HG02763 (cell line): Measurements from ENCODE around the gene JPH3.

ENCODE experiments used
- ATAC-seq: cut with Tn5 transposase; IDR thresholded peaks from one replicate; pipeline ENCODE4 v1.9.1; 2021; ENCODE audit warnings: mild to moderate bottlenecking, moderate library complexity; ENCODE audit not compliant: unreplicated experiment

Gene JPH3

GRCh38 chr16:87598431-87598830 is 3.9 kb upstream of the JPH3 start:
- no peak for ATAC-seq

DNA sequence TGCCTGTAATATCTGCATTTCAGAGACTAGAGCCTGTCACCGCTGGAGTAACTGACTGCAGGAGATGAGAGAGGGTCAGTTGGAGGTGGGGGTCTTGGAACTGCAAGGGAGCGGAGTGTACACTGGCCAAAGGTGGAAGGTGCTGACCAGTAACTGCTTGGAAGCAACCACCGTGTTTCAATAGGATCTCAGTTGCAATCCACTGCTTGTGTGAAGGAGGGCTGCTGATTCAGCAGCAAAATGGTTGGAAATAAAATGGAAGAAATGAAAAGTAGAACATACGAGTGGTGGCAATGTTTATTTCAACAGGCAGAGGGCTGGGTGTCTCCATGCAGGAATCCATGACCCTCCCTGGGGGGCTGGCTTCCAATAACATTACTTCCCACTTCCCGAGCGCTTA is 2.1 kb upstream of the JPH3 start:
- ATAC-seq: no peak

DNA sequence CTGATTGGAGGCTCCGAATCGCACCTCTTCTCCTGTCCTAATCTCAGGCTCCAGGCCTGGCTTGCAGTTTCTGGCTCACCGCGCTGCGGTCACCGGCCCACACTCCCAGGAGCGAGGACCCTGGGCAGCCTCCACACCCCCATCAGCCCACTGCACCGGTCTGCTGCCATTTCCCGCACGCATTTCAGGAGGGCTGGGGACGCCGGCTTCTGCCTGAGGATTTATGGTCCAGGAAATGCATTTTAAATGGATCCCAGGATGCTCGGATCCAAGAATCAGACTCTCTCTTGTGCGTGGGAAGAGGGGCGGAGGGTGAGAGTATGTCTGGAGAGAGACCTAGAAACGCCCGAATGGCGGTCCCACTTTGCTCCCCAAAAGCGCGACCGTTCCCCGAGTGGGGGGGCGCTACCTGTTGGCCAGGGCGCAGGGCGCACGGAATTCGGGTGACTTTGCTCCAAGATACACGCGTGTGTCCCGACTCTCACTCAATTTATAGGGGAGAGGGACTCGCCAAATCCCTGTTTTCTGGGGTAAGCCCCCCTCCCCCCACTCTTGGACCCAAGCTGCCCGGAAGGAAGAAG is 817 bp upstream of the JPH3 start:
- no peak for ATAC-seq

DNA sequence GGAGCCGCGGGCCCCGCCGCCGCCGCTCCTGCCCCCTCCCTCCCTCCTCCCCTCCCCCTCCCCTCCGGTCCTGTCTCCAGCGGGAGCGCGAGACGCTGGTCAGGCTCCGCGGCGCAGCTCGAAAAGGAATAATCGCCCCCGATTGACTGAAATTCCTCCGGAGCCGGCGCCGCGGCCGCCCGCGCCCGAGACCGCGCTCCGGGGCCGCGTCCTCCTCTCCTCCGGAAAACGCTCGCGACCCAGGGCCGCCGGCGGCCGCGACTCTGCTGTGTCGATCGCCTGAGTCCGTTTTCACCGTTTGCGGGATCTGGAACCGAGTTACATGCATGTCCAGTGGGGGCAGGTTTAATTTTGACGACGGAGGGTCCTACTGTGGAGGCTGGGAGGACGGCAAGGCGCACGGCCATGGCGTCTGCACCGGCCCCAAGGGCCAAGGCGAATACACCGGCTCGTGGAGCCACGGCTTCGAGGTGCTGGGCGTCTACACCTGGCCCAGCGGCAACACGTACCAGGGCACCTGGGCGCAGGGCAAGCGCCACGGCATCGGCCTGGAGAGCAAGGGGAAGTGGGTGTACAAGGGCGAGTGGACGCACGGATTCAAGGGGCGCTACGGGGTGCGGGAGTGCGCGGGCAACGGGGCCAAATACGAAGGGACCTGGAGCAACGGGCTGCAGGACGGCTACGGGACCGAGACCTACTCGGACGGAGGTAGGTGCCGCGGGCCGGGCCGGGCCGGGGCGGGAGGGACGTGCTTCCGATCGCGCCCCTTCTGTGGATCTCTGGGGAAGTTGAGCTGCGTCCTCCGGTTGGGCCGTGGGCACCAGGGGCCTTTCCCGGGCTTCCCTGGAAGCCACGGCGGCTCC is 744 bp downstream of the JPH3 start:
- no peak for ATAC-seq

DNA sequence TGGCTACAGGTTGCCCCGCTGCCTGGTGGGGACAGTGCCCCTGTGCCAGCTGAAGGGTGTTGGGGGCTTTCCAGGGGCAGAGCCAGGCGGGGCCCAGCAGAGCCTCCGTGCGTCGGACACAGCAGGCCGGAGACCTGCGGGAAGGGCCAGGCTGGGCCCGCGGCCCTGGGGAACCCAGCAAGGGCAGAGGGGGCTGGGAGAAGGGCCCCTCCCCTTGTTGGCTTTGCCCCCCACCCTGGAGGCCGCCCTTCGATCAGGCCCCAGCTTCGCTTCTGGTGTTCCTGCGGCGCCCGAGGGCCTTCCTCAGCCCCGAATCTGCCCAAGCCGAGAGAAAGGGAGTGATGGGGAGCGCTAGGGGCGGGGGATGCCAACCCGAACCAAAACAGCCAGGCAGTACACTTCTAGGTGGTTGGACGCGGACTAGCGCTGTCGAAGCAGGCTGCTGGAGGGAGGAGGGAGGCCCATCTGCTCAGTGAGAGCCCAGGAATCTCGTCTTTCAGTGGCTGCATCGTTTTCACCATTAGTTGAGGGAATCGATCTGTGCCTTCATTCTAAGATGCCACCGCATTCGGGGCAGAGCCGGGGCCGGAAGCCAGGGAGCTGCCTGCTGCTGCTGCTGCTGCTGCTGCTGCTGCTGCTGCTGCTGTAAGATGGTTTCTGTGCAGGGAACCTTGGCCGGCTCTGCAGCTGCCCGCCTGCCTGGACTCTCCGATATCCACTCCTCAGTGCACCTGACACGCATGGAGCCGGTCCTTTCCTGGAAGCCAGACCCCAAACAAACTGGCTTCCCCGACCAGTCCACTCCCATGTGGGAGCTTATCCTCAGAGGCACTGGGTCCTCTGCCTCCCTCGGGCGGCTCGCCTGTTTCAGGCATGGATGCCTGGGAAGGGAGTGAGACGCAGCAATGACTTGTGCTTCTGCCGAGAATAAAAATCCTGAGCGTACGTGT is 1.7 kb downstream of the JPH3 start:
- ATAC-seq: no peak

DNA sequence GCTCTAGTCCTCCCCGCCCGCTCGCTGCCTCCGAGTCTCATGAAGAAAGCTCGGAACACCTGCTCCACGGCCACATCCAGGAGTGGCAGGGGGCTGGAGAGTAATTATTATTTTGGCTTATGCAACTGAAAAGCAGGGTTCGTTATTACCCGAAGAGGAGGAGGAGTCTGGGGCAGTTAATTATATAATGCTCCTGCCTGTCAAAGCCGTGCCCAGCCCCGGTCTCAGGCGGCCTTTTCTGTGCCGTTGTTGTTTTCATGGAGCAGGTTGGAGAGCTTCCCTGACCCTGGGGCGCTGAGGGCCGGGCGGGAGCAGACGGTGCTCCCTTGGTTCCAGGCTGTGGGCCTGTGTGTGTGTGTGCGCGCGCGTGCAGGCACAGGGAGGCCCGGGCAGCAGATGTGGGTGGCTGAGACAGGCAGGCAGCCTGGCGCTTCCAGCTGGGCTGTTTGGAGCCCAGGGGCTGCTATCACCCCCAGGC is 2.4 kb downstream of the JPH3 start:
- no peak for ATAC-seq

- no peak for ATAC-seq
Measured at GRCh38 chr16:87607223-87607622, 4.9 kb downstream of the JPH3 start.

GRCh38 chr16:87607871-87608270 is 5.6 kb downstream of the JPH3 start:
- ATAC-seq: no peak

DNA sequence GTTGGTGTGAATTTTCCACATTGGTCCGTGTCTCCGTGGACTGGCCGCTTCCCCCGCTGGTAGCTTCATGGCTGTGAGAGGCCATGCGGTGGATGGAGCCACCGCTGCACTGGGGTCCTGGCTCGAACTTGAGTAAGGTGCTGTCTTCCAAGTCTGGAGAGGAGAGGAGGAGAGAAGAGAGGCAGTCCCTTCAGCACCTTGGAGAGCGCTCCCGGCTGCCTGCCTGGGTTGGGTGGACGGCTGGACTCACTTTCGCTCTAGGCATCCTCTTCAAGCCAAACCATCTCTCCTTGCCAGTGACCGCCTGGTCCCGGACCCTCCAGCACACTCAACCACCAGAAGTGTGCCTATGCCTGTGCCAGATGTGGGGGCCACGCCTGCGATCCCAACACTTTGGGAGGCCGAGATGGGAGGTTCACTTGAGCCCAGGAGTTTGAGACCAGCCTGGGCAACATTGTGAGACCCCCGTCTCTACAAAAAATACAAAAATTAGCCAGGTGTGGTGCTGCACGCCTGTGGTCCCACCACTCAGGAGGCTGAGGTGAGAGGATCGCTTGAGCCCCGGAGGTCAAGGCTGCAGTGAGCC is 6.2 kb downstream of the JPH3 start:
- no peak for ATAC-seq

DNA sequence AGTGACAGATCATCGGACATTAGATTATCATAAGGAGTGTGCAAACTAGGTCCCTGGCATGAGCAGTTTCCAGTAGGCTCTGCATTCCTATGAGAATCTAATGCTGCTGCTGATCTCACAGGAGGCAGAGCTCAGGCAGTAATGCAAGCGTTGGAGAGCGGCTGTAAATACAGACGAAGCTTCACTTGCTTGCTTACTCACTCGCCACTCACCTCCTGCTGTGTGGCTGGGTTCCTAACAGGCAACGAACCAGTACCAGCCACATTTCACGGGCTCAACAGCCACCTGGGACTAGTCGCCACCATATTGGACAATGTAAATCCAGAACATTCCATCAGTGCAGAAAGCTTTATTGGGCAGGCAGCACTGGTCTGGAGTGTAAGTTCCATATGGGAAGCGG is 7.7 kb downstream of the JPH3 start:
- ATAC-seq: no peak

DNA sequence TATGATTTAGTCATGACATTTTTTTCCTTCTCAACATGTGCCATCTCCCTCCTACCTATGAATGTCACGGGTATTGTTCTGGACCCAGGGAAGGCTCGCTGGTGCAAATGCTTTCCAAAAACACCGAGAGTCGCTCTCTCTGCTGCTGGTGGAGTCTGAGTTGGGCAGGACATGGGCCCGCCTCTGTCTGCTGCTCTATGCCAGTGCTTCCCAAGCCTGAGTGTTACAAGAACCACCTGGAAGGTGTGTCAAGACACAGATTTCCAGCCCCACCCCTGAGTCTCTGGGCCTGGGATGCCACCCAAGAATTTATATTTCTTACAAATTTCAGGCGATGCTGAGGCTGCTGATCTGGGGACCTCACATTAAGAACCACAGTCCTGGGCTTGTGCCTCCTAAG is 9.1 kb downstream of the JPH3 start:
- ATAC-seq: no peak

DNA sequence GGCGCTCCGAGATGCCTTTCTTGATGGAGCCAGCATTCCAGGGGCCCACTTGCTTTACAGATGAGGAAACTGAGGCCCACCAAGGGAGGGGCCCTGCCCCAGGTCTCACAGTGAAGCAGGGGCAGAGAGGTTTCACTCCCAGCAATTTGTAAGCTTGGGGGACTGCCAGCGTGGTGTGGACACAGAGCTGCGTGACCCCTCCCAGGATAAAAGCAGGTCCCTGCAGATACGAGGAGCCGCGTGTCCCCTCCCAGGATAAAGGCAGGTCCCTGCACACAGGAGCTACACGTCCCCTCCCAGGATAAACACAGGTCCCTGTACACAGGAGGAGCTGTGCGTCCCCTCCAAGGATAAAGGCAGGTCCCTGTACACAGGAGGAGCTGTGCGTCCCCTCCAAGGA is 11.7 kb downstream of the JPH3 start:
- no peak for ATAC-seq

DNA sequence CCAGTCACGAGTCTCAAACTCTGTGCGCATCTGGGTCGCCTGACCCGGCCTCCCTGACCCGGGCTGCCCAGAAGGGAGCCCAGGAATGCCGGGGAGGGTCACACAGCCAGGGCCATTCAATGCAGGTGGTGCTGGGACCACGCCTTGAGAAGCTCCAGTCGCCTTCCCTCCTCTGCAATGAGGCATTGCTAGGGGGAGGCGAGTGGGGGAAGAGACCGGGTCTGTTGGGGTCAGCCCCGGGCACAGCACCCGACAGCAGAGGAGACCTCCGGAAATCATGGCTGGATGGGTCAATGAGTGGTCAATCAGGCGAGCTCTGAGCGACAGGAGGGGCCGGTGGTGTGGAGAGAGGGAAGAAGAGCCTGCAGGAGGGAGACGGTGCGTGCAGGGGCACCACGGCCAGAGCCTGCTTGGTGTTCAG is 13.3 kb downstream of the JPH3 start:
- ATAC-seq: no peak

GRCh38 chr16:87616556-87616955 is 14.2 kb downstream of the JPH3 start:
- ATAC-seq: no peak

DNA sequence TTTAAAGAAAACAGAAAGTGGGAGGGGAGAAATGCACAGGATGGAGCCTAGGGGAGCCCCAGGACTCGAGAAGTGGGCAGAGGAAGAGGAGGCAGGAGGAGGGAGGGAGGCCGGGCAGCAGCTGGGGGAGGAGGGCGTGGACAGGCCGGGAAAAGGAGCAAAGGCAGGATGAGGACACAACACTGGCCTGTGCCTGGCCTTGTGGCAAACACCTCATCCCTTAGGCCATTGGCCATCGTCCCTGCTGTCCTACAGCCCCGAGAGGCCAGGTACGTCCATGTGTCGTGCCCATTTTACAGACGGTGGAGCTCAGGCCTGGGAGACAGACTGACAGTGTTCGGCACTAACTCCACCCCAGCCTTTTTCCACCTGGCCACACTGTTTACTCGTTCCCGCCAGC is 15.9 kb downstream of the JPH3 start:
- ATAC-seq: no peak

DNA sequence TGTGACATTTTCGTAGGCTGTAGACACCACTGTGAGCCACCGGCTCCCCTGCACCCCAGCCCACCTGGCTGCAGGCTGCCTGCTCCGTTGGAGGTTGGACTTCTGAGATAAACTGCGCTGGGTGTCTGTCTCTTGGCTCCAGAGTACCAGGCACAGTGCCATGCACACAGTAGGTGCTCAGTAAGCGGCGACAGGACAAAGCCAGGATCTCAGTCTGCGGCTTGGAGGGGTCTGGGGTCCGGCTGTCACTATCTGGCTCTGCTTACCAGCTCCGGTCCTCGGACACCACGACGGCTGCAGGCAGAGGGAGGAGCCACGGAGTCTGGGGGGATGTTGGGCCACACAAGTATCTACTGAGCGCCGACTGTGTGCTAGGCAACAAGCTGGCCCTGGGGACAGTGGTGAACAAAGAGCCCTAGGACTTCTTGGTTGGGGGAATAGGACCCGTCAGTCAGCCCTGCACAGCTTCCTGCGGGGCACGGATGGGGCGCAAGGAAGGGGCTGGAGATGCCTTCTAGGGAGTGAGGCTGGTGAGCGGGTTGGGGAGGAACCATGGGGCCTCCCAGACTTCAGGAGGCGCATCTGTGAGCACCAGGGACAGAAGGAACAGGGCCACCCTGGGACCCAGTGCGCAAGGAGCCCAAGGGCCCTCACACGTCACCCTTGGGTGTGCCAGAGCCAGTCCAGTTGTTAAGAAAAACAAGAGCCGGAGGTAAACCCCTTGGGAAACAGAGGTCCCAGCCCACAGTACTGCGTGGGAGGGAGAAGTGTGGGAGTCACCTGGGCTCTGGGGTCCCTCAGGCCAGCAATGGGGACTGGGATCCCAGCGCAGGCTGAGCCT is 17.3 kb downstream of the JPH3 start:
- ATAC-seq: no peak

GRCh38 chr16:87620201-87620495 is 17.8 kb downstream of the JPH3 start:
- no peak for ATAC-seq

GRCh38 chr16:87621550-87621829 is 19.2 kb downstream of the JPH3 start:
- no peak for ATAC-seq

GRCh38 chr16:87621976-87622713 is 19.8 kb downstream of the JPH3 start:
- ATAC-seq: no peak

GRCh38 chr16:87622756-87623319 is 20.5 kb downstream of the JPH3 start:
- ATAC-seq: no peak
